NCI-H146 treated with DMSO at 0.1 percent for 48 hours (cell line): ENCODE results near the gene CGNL1.

Source experiments
- DNase-seq: peaks from one replicate; lab custom pipeline; 2025; ENCODE audit not compliant: unreplicated experiment; lab: John Stamatoyannopoulos, UW

CGNL1 gene

GRCh38 chr15:57353317-57353804 lies 22.9 kb upstream of the CGNL1 start:
- DNase-seq: no peak

- no peak for DNase-seq
Observed at GRCh38 chr15:57354436-57355123, 21.7 kb upstream of the CGNL1 start.

DNA sequence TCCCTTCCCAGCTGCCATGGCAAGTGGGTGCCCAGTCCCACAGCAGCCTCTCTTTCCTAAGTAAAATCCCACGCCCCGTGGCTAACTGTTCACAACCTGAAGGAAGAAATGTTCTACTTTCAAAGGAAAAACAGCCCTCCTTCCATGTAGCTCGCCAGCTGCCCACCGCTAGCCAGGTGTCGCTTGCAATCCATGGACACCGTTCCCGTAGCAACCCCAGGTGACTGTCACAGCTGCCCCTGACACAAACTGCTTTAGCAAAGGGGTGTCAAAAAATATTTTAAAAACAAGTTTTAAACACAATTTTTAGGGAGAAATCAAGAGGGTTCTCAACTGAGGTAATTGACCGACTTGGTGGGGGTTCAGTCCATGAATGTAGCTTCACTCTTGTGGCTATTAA lies 21.0 kb upstream of the CGNL1 start:
- DNase-seq: no peak

- no peak for DNase-seq
Observed at GRCh38 chr15:57356178-57356577, 20.1 kb upstream of the CGNL1 start.

GRCh38 chr15:57356636-57357035 lies 19.7 kb upstream of the CGNL1 start:
- DNase-seq: no peak

GRCh38 chr15:57357799-57358198 lies 18.5 kb upstream of the CGNL1 start:
- no peak for DNase-seq

- DNase-seq: no peak
Observed at GRCh38 chr15:57358571-57358970, 17.7 kb upstream of the CGNL1 start.

DNA sequence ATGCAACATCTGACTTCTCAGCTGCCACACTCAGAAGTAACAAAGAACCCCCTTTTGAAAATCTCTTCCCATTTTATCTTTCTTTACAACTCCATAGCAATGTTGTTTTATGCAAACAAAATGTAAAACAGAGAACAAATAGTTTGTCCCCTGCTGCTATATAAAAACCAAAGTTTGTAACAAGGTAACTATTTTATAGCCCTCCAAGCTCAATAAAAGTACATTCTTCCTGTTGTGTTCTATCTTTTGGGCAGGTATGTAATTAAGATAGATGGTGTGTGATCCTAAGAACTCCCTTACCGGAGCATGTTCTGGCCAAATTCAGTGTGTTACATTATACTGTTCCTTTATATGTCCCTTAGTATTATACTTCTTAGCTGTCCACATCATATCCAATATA lies 12.6 kb upstream of the CGNL1 start:
- DNase-seq: no peak

DNA sequence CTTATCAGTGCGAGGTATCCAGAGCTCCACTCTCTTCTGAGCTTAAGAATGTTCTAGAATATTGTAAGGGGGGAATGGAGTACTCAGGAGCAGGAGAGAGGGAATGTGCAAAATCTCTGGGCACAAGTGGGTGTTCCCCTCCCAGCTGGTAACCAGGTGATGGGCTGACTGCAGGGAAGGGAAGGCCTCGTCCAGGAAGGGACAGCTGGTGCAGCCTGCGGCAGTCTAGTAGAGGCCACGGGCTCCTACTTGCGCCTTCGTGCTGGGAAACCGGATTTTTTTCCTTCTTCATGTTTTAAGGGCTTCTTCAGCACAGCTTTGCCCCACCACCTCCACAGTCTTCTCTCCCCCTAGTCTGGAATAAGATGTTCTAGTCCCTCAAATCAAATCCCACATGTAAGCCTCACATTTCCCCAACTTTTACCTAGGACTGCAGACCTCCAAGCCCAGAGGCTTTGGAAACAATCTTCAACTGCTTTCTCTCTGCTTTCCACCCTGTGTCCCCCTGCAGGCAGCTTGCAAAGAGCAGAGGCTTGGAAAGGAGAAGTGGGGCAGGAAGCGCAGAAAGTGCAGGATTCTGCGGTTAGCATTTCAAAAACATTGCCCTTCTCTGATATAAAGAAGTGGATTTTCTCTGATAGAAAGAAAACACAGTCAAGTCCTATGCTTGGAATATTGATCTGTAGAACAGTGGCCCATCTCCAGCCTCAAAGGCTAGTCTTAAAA lies 11.9 kb upstream of the CGNL1 start:
- no peak for DNase-seq

GRCh38 chr15:57367556-57367955 lies 8.7 kb upstream of the CGNL1 start:
- DNase-seq: no peak

- no peak for DNase-seq
Observed at GRCh38 chr15:57370929-57371328, 5.4 kb upstream of the CGNL1 start.

DNA sequence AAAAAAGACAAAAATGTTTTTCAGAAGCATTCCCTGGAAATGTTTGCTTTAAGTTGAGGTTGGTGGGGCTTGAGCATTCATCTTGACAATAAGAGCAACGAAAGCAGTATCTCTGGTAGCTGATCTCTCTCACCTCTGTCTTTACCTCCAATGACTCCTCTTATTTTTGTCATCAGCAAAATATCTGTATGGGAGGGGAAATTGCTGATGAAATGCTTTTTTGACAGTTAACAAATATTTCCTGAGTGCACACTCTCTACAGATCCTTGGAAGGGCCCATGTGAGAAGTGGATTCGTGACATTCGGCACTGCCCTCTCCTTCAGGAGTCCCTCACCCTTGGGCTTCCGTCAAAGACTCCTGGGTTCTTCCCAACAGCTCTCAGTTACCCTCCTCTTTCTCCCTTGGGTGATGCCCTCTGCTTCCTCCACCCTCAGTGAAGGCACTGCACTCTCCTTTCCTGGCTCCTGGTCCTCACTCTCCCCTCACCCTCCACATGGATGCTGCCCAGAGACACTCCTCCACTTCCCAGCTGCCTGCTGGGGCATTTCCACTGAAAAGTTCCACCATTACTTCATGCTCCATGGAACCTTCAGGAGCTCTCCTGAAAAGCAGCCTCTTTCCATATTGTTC lies 2.9 kb upstream of the CGNL1 start:
- no peak for DNase-seq

DNA sequence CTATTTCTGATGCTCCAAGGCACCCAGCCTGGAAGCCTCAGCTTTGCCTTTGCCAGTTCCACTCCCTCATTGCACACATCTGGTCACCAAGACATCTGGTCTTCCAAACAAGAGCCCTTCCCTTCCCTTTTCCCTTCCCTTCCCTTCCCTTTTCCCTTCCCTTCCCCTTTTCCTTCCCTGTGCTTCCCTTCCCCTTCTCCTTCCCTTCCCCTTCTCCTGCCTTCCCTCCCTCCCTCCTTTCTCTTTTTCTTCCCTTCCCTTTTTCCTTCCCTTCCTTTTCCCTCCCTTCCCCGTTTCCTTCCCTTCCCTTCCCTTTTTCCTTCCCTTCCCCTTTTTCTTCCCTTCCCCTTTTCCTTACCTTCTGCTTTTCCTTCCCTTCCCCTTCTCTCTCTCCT lies 2.4 kb upstream of the CGNL1 start:
- DNase-seq: no peak

DNA sequence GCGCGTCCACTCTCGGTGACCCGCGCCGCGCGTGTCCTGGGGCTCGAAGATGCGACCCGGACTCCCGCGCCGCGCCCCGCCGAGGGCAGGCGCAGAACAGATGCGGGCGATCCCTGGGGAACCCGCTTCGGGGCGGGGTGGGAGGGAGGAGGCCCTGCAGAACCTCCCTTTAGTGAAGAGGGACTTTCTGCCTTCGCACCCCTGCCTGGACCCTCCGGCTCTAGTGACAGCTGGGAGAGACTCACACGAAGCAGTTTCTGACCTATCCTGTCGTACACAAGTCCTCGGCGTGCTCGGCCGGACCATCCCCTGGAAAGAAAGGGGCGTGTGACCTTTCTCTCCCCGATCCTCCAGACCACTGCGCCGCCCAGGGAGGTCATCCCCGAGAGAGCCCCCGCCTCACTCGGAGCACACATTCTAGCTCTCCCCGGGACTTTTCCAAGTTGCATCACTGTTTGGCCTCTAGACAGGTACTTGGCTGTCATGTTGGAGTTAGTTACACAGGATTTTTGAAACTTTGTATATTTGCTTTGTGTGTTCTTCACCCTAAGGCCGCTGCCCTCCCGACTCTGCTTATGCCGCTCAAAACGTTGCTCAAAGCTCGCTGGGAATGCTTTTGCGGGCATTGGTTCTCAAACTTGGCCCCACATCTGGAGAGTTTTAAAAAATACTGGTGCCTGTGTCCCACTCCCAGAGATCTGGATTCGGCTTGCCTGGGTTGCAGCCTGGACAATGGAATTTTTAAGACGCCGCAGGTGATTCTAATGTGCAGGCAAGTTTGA lies 582 bp downstream of the CGNL1 start:
- peak; percentile 3 for DNase-seq

DNA sequence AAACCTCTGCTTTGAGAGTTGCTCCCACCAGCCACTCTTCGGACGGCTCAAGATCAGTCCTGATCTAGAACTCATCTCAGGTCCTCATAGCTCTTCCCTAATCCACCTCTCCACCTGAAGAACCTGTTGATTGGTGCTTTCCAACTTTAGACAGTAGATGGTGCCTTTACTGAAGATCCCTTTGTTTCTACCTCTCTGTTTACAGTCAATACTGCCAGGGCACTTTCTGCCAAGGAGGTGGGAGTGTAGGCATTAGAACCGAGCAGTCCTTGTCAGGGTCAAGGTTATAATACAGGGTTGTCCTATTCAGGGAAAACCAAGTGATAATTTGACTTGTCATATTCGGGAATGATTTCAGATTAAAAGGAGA lies 1.2 kb downstream of the CGNL1 start:
- no peak for DNase-seq

GRCh38 chr15:57379487-57379886 lies 3.2 kb downstream of the CGNL1 start:
- DNase-seq: no peak

- no peak for DNase-seq
Observed at GRCh38 chr15:57380854-57381253, 4.5 kb downstream of the CGNL1 start.

DNA sequence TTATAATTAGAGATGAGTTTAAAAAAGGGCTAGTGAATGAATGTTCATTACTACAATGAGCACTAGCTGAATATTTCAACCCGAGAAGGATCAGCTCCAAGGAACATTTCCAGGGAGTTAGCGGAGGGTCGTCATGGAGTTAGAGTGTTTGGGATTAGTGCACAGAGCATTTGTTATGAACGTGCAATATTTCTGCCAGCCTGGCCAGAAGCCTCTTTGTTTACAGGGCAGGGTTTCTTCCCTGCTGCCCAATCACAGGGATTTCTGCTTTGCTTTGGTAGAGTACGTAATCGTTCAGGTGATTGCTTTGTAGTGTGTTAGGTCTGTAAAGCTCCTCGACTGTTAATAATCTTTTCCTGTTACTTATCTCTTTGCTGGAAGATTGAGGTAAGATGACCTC lies 5.9 kb downstream of the CGNL1 start:
- no peak for DNase-seq

GRCh38 chr15:57382969-57383368 lies 6.7 kb downstream of the CGNL1 start:
- no peak for DNase-seq

GRCh38 chr15:57384024-57384423 lies 7.7 kb downstream of the CGNL1 start:
- DNase-seq: no peak

DNA sequence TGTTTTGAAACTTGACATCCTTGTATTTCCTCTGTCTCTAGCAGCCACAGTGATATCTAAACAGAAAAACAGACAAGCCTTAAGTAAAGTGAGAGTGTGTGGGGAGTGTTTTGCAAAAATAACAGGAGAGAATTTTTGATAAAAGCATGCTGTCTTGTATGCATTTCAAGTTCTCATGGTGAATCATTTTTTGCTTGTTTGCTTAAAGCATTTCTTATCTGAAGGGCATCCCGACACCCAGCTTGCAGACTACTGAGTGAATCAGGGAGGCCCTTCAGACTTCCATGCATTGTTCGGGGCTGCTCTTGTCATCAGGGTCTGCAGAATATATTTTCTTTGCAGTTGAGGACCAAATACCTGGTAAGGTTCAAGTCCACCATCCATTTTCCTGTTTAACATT lies 8.5 kb downstream of the CGNL1 start:
- DNase-seq: no peak
